GM21528 (cell line): ENCODE results near the gene BORCS5.
"Not testable (repeated sequence)": the region's sequence is repeated elsewhere in the genome, so short reads cannot be mapped to it uniquely, and the experiment has no call there.

Source experiments
- ATAC-seq: cut with Tn5 transposase; IDR thresholded peaks from one replicate; pipeline ENCODE4 v1.9.1; 2021; ENCODE audit warnings: mild to moderate bottlenecking, moderate library complexity; ENCODE audit not compliant: unreplicated experiment, low FRiP score

Gene BORCS5

DNA sequence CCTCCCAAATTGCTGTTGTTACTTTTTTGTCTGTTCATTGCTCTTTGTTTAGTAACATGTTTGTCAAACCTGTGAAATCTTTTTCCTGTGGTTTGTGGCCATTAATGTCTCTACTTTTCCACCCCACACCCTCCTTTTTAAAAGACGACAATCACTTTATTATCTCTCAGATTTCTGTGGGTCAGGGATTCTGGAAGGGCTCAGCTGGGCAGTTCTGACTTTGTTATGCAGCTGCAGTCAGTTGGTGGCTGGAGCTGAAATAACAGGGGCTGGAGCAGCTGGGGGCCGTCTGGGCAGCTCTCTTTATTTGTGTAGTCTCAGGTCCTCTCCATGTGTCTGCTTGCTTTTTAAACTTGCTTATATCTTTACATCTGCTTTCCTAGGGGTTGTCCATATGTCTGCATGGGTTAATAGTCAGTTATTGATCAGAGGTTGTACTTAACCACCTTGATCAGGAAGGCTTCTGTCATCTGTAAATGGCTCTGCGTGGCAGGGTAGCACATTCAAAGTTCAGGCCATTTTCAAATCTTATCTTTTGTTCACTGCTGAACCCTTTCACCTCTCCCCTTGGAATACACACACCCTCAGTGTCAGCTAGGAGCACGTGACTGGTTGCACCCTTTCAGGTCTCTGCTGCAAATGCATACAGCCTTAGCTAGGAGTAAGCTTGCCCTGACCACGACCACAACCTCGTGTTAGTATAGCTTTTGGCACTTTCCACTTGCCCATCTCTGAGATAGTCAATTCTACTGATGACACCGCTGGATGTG, 27.9 kb downstream of the BORCS5 start:
- ATAC-seq, result no peak

DNA sequence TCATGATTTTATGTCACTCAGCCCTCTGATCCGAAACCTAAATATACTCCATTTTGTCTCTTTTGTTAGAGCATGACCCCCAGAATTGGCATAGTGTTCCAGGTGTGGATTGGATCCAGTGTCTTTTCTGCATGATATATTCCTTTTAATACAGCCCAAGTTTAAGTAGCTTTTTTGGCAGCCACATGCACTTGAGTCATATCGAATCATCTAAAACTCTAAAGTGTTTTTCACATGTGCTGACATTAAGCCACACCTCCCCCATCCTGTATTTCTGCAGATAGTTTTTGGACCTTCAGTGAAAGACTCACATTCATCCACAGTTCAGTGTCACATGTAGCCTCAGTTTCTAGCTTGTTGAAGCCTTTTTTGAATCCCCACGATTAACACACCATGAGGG, 30.6 kb downstream of the BORCS5 start:
- ATAC-seq, result no peak

DNA sequence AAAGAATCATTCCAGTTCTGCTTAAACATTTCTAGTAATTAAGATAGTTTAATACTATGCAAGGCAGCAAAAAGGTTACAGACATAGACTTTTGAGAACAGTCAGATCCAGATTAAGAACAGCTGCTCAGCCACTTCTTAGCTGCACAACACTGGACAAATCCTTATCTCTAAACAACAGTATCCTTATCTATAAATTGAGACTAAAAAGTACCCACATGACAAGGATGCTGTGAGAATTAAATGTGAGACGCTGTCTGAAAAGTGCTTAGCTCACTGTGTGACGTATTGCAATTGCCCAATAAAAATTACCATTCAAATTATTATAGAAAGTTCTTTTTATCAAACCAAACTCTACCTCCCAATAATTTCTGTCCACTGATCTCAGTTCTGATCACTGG, 35.5 kb downstream of the BORCS5 start:
- no peak for ATAC-seq

DNA sequence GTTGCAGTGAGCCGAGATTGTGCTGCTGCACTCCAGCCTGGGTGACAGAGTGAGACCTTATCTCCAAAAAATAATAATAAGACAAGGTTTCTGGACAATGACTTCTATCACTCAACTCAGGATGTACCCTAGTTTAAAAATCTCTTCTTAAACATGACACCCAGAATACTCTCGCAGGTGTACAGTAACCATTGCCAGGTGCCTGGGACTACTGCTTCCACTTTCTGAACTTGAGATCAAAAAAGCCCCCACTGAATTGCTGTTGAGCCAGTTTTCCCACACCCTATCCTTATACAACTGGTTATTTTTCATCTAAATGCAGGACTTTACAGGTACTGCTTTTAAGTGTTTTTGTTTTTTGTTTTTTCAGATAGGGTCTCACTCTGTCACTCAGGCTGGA, 36.3 kb downstream of the BORCS5 start:
- ATAC-seq, result no peak

DNA sequence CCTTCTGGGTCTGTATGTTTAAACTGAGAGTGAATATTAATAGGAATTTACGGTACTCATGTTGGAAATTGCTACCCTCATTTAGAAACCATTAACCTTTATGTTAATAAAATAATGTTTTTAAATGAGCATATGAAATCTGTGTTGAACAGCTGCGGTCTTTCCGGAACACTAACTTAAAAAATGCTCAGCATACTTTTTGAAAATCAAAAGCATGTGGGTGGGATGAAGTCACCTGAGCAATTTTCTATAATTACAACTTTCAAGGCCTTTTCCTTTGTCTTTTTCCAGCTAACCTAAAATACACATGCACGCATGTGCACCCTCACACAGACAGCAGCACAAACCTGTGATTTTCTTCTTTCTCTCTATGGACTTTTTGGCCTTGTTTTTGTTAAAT, 39.8 kb downstream of the BORCS5 start:
- no peak for ATAC-seq

DNA sequence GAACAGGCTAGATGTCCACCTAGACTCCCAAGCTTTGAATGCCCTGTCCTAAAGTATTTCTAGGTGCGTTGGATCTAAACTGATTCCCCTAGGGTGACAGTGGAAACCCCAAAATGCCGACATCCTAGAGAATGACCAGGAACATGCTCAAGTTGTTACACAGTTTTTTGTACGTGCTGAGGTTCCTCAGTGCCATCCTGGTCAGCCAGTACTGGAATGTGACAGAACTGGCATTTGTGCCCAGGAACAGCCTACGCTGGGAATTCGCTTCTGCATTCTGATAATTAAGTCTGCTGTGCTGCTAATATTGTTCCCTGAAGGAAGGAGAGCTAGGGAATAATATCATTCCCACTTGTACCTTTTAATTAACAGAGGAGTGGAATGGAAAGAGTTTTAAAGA, 40.3 kb downstream of the BORCS5 start:
- ATAC-seq, result no peak

DNA sequence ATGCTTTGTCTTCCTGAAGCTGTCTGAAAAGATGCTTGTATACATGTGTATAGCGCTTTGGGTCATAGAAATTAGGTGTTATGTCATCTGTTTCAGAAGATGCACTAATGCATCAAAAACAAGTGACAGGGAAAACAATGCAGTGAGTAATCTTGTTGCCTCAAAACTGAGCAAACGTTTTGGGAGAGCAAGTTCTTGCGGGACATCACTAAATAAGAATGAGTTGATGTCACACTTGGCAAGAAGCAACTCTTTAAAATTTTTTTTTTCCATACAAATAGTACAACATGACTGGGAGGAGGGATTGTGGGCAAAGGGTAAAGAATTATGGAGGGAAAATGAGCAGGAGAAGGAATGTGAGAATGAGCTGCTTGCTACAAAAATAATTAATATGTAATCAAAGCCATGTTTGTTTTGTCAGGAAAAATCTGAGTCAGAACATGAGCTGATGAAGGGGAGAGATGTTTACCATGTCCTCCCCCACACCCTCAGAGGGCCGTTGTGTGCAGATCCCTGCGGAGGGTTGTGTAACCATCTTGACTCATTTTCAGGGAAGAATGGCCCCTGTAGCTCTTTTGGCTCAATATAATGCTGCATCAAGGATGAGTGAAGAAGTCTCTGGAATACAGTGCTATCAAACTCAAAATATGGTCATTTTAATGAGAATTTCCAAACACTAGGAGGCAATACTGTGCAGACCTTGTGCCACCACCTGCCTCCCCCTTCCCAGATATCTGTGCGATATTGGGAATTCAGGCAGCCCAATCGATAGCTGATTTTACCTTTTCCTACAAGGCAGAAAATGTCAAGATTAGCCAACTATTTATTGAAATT, 41.4 kb downstream of the BORCS5 start:
- no peak for ATAC-seq

DNA sequence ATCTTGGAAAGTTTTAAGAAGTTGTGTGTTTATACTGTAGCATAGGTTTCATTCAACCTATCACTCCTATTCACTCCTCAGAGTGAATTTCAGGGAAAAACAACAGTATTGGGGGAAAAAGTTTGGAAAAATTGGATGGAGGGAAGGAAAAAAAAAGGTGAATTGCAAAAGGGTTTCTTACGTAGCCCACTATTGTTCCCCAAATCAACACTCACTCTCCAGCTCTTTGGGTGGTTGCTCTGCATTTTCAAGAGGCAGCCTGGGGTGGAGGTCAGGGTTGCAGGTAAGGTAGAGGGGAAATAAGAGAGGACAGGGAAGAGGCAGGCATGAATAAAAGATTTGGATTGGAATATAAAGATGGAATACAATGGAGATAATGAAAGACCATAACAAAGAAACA, 42.3 kb downstream of the BORCS5 start:
- no peak for ATAC-seq

DNA sequence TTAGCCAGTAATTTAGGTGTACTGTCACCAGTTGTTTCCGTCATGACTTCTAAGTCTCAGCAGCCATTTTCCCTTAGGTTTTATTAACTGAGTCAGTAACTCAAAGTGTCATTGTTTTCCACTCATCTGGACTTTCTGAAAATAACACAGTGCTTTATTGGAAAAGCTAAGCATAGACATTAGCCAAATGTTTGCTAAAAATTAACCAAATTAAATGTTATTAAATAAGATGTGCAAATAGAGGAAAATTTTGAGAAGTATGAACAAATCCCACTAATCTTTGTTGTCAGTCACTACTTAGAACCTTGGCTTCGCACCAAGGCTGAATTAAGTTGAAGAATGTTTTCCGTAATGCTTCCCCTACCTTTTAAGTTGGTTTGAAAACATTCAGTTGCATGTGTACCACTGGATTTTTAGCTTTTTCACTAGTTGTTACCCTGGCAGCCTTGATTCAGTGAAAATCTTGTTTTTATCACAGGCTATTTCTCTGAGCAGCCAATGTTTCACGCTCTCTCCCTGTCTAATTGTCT, 43.0 kb downstream of the BORCS5 start:
- no peak for ATAC-seq

DNA sequence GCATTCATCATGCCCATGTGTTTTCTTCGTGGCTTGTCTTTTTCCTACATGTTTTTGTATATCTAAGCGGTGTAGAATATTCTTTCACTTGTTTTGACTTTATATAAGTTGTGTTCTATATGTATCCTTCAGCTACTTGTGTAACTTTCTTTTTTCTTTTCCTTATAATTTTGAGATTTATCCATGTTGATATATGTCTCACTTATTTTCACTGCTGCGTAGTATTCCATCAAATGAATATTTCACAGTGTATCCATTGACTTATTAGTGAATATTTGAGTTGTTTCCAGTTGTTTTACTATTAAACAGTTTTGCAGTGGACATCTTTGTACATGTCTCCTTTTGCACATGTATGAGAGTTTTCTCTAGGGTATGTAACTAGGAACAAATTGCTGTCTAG, 43.9 kb downstream of the BORCS5 start:
- no peak for ATAC-seq

DNA sequence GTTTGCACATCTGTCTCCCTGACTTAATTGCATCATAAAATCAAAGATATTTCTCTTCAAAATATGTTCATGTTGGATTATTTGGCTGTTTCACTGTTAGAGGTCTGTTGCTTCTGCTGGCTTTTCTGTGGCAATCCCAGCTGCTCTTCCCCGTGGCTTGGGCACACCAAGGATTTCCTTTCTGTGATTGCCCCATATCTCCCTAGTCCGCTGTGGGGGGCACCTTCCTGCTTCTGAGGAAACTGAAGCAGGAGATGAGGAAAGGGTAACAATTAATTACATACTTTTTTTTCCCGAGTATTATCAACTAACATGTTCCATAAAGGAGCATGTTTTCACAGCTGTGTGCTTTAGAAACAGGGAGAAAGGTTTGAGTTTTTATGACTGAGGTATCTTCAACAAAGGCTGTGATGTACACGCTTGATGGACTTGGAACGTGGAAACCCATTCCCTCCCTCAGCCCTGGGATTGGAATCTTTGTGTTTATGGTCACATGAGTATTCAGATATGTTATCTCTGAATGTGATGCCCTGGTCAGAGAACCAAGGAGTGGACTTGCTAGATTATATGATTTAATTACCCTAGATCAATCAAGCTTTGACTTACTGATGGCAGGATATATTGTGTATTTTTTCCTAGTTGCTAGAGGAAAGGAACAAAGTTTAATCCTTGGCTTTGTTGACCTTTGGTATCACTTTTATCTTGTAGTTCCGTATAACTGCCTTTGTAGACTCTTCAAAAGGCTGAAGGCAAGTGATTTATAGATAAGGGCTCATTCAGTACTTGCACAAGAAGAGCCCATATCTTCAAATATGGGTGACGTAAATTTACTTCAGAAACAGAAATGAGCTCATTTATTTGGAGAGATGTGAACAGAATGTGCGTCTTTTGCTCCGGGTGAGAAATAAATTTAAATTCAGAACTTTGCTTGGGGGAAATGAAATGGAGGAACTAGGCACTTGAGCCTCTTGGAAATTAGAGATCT, 46.7 kb downstream of the BORCS5 start:
- ATAC-seq, result no peak

DNA sequence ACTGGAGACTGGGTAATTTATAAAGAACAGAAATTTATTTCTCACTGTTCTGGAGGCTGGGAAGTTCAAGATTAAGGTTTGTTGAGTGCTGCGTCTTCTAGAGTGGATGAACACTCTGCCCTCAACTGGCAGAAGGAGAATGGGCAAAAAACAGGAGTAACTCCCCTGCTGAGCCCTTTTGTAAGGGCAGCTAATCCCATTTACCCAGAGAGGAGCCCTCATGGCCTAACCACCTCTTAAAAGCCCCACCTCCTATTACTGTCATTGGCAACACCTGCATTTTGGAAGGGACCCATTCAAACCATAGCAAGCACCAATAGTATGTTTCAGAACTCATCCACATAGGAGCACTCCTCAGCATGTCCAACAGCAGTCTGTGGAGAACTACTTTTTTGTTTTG, 47.4 kb downstream of the BORCS5 start:
- no peak for ATAC-seq

DNA sequence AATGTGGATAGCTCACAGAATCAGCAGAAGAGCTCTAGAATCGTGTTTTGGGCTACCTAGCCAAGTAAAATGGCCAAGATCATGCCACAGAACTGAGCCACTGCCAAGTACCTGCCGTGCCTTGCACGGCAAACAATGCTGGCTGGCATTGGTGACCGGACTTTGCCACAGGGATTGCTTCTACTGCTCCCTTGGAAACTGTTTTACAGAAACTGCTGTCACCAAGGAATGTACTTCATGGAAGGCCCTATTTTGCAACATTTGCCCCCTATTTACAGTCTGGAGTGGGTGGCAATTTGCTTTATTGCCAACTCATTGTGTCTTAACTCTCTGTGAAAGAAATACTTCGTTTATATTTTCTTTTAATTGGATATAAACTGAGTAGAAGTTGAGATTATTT, 49.0 kb downstream of the BORCS5 start:
- no peak for ATAC-seq

DNA sequence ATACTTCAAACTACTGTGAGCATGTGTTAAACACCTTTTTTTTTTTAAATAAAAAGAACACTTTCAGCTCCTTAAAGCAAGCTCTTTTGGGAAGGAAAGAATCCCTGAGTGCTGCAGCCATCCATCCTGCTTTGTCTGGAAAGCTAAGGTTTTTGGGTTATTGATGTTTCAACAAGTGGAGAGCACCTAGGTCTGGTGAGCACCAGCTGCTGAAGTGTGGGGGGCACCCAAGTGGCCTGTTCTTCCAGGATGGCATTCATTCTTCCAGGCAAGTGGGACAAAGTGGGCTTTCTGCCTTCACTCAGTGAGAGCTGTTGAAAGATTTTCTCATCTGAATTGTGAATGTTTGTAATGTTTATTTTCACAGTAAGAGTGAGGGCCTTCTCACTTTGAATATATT, 49.9 kb downstream of the BORCS5 start:
- ATAC-seq, result no peak

DNA sequence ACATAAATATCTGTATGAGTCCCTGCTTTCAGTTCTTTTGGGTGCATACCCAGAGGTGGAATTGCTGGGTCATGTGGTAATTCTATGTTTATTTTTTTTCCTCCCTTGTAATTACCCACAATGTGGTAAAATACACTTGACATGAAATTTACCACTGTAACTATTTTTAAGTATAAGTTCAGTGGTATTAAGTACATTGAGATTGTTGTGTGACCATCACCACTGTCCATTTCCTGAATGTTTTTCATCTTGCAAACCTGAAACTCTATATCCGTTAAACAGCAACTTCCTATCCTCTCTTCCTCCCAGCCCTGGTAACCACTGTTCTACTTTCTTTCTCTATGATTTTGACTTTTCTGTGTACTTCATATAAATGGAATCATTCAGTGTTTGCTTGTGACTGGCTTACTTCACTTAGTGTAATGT, 51.4 kb downstream of the BORCS5 start:
- no peak for ATAC-seq

DNA sequence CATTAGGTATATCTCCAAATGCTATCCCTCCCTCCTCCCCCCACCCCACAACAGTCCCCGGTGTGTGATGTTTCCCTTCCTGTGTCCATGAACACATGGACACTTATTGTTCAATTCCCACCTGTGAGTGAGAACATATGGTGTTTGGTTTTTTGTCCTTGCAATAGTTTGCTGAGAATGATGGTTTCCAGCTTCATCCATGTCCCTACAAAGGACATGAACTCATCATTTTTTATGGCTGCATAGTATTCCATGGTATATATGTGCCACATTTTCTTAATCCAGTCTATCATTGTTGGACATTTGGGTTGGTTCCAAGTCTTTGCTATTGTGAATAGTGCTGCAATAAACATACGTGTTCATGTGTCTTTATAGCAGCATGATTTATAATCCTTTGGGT, 52.5 kb downstream of the BORCS5 start:
- ATAC-seq, result not testable (repeated sequence)

DNA sequence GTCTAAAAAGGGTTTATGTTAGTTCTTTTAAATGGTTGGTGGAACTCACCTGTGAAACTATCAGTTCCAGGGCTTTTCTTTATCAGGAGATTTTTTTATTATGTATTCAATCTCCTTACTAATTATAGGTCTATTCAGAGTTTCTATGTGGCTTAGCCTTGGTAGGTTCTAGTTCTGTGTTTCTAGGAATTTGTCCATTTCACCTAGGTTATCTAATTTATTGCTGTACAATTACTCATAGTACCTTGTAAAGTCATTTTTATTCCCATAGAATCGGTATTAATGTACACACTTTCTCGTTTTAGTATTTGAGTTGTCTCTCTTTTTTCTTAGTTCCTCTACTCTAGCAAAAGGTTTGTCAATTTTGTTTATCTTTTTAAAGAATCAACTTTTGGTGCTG, 59.0 kb downstream of the BORCS5 start:
- ATAC-seq, result no peak

DNA sequence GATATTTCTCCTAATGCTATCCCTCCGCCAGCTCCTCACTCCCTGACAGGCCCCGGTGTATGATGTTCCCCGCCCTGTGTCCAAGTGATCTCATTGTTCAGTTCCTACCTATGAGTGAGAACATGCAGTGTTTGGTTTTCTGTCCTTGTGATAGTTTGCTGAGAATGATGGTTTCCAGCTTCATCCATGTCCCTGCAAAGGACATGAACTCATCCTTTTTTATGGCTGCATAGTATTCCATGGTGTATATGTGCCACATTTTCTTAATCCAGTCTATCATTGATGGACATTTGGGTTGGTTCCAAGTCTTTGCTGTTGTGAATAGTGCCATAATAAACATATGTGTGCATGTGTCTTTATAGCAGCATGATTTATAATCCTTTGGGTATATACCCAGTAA, 62.3 kb downstream of the BORCS5 start:
- ATAC-seq, result not testable (repeated sequence)

DNA sequence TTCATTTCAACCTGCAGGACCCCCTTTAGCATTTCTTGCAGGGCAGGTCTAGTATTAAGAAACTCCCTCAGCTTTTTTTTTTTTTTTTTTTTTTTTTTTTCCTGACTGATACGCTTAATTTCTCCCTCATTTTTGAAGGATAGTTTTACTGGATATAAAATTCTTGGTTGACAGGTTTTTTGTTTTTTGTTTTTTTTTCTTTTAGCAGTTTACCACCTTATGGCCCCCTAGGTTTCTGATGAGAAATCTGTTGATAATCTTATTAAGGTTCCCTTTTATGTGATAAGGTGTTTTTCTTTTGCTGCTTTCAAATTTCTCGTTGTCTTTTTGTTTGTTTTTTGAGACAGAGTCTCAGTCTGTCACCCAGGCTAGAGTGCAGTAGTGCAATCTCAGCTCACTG, 66.5 kb downstream of the BORCS5 start:
- no peak for ATAC-seq

DNA sequence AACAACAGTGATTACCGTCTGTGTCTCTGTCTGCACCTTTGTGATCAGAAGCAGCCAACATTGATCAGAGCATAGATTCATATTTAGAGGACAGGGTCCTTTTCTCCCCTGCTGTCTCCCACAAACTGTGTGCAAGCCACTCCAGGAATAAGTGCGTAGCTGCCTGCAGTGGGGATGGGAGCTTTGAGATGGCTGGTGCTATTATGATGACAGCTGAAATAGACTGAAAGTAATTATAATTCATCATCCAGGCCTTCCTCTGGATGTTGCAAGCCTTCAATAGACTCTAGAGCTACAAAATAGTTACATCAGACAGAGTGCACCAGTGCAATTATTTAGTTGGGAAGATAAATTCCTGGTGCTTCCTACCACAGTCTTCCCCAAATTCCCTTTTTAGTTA, 68.1 kb downstream of the BORCS5 start:
- no peak for ATAC-seq

DNA sequence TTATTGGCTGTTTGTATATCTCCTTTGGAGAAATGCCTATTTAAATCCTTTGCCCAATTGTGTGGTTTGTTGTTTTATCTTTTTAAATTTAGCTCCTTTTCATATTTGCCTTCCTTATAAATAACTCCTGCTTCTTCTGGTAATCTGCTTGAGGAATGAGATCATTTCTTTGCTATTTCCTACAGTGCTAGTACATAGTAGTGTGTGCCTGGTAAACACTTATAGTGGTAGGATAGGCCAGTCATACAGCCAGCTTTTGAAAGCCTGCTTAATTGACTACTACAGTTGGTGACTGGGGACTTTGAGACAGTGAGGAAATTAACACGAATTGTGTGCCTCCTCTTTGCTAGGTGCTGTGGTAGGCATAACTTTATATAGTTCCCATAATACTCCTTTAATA, 68.7 kb downstream of the BORCS5 start:
- no peak for ATAC-seq
